GM10266 (cell line): Measurements from ENCODE around the gene CHST12.

Source experiments
- DNase-seq: peaks from one replicate; pipeline ENCODE4 v3.0.0; 2012; ENCODE audit errors: extremely low spot score
- CTCF ChIP-seq: IDR thresholded peaks from 2 replicates; pipeline ENCODE4 v1.5.1; 2012; ENCODE audit warnings: mild to moderate bottlenecking, low read depth; ENCODE audit not compliant: control insufficient read depth, insufficient read depth; ENCODE audit errors: missing control alignments

The CHST12 gene

GRCh38 chr7:2357571-2357970 lies 45.8 kb upstream of the CHST12 start:
- no peak for TF ChIP-seq CTCF

GRCh38 chr7:2358968-2359527 lies 44.4 kb upstream of the CHST12 start:
- DNase-seq = no peak
- TF ChIP-seq CTCF = no peak

More at GRCh38 chr7:2357571-2357970, 45.8 kb upstream of the CHST12 start:
- no peak for DNase-seq

- no peak for TF ChIP-seq CTCF
- DNase-seq = no peak
Measured at GRCh38 chr7:2359610-2360009, 43.8 kb upstream of the CHST12 start.

- DNase-seq = no peak
- no peak for TF ChIP-seq CTCF
Measured at GRCh38 chr7:2360796-2361195, 42.6 kb upstream of the CHST12 start.

GRCh38 chr7:2362385-2363088 lies 40.9 kb upstream of the CHST12 start:
- no peak for TF ChIP-seq CTCF
- DNase-seq = no peak

GRCh38 chr7:2369139-2369538 lies 34.3 kb upstream of the CHST12 start:
- no peak for DNase-seq
- no peak for TF ChIP-seq CTCF

- DNase-seq = no peak
Measured at GRCh38 chr7:2371329-2371728, 32.1 kb upstream of the CHST12 start.

More at GRCh38 chr7:2371329-2371728, 32.1 kb upstream of the CHST12 start:
- no peak for TF ChIP-seq CTCF
